Stimulated activated CD4-positive, alpha-beta T cell treated with anti-CD3 and anti-CD28 coated beads, Interleukin-2, amount 100 ng/mL, for 4 hours (primary cell): ENCODE measurements around the gene ZNF26.
A peak's percentile ranks its signal among the peaks of the same experiment; 100 is the strongest.
"Not testable (repeated sequence)": the region's sequence is repeated elsewhere in the genome, so short reads cannot be mapped to it uniquely, and the experiment has no call there.

Experiments used
- DNase-seq: peaks from one replicate; pipeline ENCODE4 v3.0.0-alpha.2; 2020; ENCODE audit warnings: low read depth

Gene ZNF26, protein sequence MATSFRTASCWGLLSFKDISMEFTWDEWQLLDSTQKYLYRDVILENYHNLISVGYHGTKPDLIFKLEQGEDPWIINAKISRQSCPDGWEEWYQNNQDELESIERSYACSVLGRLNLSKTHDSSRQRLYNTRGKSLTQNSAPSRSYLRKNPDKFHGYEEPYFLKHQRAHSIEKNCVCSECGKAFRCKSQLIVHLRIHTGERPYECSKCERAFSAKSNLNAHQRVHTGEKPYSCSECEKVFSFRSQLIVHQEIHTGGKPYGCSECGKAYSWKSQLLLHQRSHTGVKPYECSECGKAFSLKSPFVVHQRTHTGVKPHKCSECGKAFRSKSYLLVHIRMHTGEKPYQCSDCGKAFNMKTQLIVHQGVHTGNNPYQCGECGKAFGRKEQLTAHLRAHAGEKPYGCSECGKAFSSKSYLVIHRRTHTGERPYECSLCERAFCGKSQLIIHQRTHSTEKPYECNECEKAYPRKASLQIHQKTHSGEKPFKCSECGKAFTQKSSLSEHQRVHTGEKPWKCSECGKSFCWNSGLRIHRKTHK

DNA sequence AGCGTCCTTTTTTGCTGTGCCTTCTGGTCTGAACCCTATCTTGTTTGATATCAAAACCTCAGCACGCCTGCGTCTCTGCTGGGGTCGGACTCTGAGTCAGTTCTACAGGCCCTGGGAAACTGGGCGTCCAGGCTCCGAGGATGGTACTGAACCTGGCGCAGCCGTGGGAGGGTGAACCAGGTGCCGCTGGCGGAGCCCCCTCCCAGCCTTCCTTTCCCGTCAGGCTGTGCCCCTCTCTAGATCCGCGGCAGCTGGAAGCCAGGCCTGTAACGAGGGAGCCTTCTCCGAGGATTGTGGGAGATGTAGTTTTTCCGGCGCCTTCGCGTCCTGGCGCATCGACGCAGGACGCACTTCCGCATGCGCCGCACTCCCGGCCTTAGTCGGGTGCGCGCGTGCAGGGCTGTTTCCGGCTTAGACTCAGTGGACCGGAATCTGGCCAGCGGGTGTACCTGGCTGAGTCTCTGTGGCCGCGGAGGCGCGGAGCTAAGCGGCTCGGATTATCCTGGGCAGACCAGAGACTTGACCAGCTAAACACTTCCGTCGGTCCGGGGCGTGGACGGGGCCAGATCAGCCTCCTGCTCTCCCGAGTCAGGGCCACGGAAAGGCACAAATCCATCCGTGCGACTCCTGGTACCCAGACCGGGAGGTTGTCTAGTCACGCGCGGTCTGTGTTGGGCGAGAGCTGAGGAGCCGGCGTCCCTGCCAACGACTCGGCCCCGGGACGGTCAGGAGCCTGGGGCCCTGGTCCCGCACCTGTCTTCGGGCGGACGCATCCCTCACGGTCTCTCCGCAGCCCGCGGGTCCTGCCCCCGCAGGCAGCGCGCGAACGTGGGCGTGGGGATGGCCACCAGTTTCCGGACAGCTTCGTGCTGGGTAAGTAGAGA, at the start of gene ZNF26:
Gene ZNF26, plus strand, starts transcription at position 367 of the 884 bp plus-strand sequence. Its CDS starts 474 bp downstream, at position 841.
- peak; percentile 85 for DNase-seq

DNA sequence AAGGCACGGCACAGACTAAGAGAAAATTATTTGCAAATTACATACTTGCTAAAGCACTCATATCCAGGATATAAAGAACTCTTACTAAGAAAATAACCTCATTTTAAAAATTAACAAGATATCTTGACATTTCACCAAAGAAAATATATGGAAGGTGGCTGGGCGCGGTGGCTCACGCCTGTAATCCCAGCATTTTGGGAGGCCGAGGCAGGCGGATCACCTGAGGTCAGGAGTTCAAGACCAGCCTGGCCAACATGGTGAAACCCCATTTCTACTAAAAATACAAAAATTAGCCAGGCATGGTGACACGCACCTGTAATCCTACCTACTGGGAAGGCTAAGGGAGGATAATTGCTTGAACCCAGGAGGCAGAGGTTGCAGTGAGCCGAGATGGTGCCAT, 49.2 kb upstream of the ZNF26 start:
- DNase-seq, result not testable (repeated sequence)

DNA sequence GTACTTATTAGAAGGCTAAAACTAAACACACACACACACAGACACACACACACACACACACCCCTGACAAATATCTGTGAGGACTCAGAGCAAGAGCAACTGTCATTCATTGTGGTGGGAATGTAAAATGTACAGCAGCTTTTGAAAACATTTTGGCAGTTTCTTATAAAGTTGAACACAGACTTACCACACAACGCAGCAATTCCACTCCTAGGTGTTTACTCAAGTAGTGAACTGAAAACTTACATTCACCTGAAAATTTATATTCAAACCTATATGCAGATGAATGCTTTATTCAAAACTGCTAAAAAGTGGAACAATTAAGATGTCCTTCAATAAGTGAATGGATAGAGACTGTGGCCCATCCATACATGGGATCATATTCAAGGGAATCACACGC, 48.7 kb upstream of the ZNF26 start:
- no peak for DNase-seq

DNA sequence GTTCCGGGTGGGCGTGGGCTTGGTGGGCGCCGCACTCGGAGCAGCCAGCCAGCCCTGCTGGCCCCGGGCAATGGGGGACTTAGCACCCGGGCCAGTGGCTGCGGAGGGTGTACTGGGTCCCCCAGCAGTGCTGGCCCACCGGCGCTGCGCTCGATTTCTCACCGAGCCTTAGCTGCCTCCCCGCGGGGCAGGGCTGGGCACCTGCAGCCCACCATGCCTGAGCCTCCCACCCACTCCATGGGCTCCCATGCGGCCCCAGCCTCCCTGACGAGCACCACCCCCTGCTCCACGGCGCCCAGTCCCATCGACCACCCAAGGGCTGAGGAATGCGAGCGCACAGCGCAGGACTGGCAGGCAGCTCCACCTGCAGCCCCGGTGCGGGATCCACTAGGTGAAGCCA, 47.4 kb upstream of the ZNF26 start:
- not testable (repeated sequence) for DNase-seq

DNA sequence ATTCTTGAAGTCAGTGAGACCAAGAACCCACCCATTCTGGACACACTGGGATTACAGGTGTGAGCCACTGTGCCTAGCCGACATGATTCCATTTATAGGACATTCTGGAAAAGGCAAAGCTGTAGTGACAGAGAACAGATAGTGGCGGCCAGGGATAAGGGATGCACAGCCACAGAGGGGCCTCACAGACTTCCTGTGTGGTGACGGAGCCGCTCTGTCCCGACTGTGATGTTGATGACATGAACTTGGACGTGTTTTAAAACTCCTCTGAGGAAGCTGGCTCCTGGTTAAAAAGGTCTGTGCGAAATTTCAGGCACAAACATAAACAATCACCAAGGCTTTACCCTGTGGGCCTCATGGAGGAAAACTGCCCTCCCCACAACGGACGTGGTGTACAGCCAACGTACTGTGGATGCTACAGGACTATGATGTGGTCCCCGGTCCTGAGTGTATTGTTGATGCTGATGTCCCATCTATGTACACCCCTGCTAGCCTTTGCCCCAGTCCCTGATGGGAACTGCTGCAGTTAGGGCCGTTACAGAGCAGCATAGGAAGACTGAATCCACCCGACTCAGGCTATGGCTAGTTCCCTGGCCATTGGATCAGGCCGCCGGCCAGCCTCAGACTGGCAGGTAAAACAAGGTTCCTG, 46.0 kb upstream of the ZNF26 start:
- no peak for DNase-seq

DNA sequence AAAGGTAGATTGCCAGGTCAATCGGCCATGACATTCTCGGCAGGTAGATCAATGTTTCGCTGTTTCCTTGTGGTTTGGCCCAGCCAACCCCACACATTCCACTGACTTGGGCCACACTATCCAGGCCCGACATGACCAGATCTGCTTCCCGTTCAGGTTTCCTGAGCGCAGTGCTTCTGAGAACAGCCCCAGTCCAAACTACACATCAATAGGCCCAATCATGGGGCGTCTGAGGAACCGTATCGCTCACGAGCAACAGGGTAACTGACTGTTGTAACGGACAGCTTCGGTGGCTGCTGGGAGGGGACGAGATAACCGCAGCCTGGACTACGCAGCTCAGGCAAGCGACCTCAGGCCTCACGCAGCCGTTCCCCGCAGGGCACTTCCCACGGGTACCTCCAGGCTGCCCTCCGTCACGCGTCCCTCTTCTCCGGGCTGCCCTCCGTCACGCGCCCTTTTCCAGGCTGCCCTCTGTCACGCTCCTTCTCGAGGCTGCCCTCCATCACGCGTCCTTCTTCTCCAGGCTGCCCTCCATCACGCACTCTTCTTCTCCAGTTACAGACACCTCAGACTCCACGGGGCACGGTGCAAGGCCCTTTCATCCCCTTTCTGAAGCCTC, 44.7 kb upstream of the ZNF26 start:
- no peak for DNase-seq

DNA sequence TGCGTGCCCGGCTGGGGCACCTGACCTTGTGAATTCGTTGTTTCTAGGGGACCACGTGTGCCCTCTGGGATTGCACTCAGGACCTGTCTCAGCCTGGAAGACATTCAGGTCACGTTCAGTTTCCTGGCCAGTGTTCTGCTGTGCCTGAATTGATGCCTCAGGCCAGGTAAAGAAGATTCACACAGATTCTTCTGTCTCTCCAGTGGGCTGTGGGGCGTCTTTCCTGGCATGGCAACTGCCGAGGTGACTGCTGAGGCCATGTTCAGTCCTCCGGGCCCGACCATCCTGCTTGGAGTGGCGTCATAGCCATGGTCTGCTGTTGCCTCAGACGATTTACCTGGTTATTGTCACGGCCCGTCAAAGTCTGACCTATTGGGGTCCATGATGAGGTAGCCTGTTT, 43.6 kb upstream of the ZNF26 start:
- DNase-seq, result no peak

- DNase-seq, result no peak
These were observed 40.4 kb upstream of the ZNF26 start for GRCh38 chr12:132945806-132946205.

DNA sequence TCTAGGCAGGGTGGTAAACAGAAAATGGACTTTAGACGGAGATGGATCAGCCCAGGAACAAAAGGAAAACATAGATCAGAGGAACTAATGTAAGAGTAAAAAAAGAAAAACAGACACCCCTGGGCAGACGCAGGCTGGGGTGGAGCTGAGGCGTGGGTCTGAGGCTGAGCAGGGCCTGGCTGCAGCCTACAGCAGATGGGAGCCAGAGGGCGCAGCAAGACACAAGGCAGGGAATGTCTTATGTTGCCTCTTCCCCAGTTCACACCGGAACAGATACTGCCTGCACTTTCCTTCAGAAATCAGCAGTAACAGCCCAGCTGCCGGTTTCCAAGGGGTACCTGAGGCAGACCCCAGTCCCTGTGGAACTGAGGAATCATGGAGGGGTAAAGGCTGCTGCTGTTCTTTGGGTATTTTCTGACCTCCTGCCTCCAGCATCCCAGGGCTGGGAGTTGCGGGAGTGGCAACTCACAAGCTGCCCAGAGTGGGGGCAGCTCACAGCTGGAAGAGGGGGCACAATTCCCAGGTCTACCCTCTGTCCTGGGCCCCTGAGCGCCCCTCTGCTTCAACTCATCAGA, 39.8 kb upstream of the ZNF26 start:
- DNase-seq, result no peak

- no peak for DNase-seq
These were observed 37.8 kb upstream of the ZNF26 start for GRCh38 chr12:132948146-132949066.

- DNase-seq, result no peak
These were observed 36.0 kb upstream of the ZNF26 start for GRCh38 chr12:132949936-132950837.

GRCh38 chr12:132950844-132951535, 35.2 kb upstream of the ZNF26 start:
- no peak for DNase-seq

DNA sequence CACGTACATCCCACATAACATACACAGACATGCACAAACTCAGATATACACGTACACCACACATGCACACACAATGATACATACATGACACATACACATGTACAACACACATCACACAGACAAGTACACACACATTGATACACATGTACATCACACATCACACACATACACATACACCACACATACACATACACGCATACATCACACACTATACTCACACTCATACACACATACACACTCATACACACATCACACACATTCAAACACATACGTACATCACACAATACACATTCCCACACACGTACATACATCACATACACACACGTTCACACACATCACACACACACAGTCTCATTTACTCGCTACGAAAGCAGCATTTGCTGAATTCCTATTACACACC, 34.5 kb upstream of the ZNF26 start:
- DNase-seq, result no peak

- no peak for DNase-seq
These were observed 33.6 kb upstream of the ZNF26 start for GRCh38 chr12:132952371-132953162.

- no peak for DNase-seq
These were observed 33.1 kb upstream of the ZNF26 start for GRCh38 chr12:132953163-132953425.

GRCh38 chr12:132953771-132954170, 32.4 kb upstream of the ZNF26 start:
- no peak for DNase-seq

GRCh38 chr12:132954471-132955048, 31.6 kb upstream of the ZNF26 start:
- DNase-seq, result no peak
